HEK293T (cell line): ENCODE data around the gene COL17A1.

Experiments used
- ARNT ChIP-seq: fragments of 450-650 bp; IDR thresholded peaks from 2 replicates; pipeline ENCODE4 v1.6.1; 2017; ENCODE audit warnings: mild to moderate bottlenecking
- BHLHE40 ChIP-seq: fragments of 450-650 bp; IDR thresholded peaks from 2 replicates; pipeline ENCODE4 v1.6.1; 2016; ENCODE audit warnings: mild to moderate bottlenecking, moderate library complexity, borderline replicate concordance
- FOXA1 ChIP-seq: fragments of 450-650 bp; IDR thresholded peaks from 2 replicates; pipeline ENCODE4 v1.6.1; 2016; ENCODE audit warnings: mild to moderate bottlenecking
- FOXK2 ChIP-seq: fragments of 450-650 bp; IDR thresholded peaks from 2 replicates; pipeline ENCODE4 v1.6.1; 2016; ENCODE audit warnings: mild to moderate bottlenecking
- FOXM1 ChIP-seq: fragments of 450-650 bp; IDR thresholded peaks from 2 replicates; pipeline ENCODE4 v1.6.1; 2017; ENCODE audit warnings: mild to moderate bottlenecking, borderline replicate concordance
- HDGF ChIP-seq: fragments of 450-650 bp; IDR thresholded peaks from 2 replicates; pipeline ENCODE4 v1.6.1; 2017; ENCODE audit warnings: antibody characterized with exemption, borderline replicate concordance
- SP1 ChIP-seq: fragments of 450-650 bp; IDR thresholded peaks from 2 replicates; pipeline ENCODE4 v1.6.1; 2017
- SUZ12 ChIP-seq: fragments of 450-650 bp; IDR thresholded peaks from 2 replicates; pipeline ENCODE4 v1.6.1; 2016; ENCODE audit warnings: mild to moderate bottlenecking
- TF ChIP-seq, protein P1 (sequence below): fragments of 450-650 bp; IDR thresholded peaks from 2 replicates; pipeline ENCODE4 v1.6.1; 2016

DNA sequence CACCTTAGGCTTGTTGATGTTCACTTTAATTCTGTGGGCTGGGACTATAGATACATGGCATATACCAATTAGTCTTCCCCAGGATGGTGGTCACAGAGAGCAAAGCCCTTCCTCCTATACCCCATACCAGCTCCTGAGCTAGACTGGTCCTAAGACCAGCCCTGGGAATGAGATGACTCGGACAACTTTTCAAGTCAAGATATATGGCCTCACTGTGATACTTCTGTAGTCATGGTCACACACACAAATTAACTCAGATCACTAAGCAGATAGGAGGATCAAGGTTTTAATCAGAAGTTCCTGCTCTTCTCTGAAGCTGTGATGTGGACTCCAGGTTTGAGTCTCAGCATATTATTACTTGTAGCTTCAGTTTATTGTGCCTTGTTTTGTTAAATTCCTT, 65.7 kb downstream of the COL17A1 start:
- no peak for TF ChIP-seq SP1
- TF ChIP-seq, protein P1, sequence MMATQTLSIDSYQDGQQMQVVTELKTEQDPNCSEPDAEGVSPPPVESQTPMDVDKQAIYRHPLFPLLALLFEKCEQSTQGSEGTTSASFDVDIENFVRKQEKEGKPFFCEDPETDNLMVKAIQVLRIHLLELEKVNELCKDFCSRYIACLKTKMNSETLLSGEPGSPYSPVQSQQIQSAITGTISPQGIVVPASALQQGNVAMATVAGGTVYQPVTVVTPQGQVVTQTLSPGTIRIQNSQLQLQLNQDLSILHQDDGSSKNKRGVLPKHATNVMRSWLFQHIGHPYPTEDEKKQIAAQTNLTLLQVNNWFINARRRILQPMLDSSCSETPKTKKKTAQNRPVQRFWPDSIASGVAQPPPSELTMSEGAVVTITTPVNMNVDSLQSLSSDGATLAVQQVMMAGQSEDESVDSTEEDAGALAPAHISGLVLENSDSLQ, result no peak
- TF ChIP-seq FOXK2, result no peak
- no peak for TF ChIP-seq HDGF
- TF ChIP-seq FOXM1, result no peak
- no peak for TF ChIP-seq BHLHE40
- TF ChIP-seq ARNT, result no peak
- no peak for TF ChIP-seq FOXA1
- TF ChIP-seq SUZ12, result no peak
